Liver (tissue), 3 donors: ENCODE data around the gene DNA2.

ENCODE experiments used
- NR2F2 ChIP-seq: IDR thresholded peaks from 2 replicates; pipeline ENCODE4 v1.6.1; 2016; ENCODE audit warnings: antibody characterized with exemption
- SP1 ChIP-seq: IDR thresholded peaks from 2 replicates; pipeline ENCODE4 v1.6.1; 2018; ENCODE audit warnings: antibody characterized with exemption, mild to moderate bottlenecking
- YY1 ChIP-seq: IDR thresholded peaks from 2 replicates; pipeline ENCODE4 v1.6.1; 2016; ENCODE audit warnings: antibody characterized with exemption, mild to moderate bottlenecking
- TF ChIP-seq, protein P1 (sequence below): fragments of 150-350 bp; IDR thresholded peaks from 2 replicates; pipeline ENCODE4 v1.5.1; 2017; ENCODE audit warnings: improper control_type of control experiment, low read depth, low read length; ENCODE audit not compliant: missing input control
- TF ChIP-seq, protein P2 (sequence below): IDR thresholded peaks from 2 replicates; pipeline ENCODE4 v1.6.1; 2016; ENCODE audit warnings: antibody characterized with exemption
- TF ChIP-seq, protein P3 (sequence below): IDR thresholded peaks from 2 replicates; pipeline ENCODE4 v1.6.1; 2016; ENCODE audit warnings: antibody characterized with exemption
- donor health status: healthy.
- donor health status: healthy.

DNA sequence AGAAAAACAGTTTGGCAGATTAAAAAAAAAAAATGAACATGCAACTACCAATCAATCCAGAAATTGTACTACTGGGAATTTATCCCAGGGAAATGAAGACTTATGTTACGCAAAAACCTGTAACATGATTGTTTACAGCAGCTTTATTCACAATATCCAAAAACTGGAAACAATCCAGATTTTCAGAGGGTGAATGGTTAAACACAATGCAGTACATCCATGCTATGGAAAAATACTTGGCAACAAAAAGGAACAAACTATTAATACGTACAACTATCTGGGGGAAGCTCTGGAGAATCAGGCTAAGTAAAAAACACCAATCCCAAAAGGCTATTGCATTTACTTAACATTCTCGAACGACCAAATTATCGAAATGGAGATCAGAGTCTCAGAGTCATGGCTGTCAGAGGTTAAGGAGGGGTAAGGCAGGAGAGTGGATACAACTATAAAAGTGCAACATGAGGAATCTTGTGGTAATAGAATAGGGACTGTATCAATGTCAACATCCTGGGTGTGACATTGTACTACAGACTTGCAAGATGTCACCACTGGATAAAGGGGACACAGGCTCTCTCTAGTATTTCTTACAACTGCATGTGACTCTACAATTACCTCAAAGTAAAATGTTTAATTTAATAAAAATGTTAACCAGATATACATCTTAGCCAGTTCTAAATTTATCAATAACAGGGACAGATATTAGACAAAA, 43.2 kb downstream of the DNA2 start:
- TF ChIP-seq, protein P1, sequence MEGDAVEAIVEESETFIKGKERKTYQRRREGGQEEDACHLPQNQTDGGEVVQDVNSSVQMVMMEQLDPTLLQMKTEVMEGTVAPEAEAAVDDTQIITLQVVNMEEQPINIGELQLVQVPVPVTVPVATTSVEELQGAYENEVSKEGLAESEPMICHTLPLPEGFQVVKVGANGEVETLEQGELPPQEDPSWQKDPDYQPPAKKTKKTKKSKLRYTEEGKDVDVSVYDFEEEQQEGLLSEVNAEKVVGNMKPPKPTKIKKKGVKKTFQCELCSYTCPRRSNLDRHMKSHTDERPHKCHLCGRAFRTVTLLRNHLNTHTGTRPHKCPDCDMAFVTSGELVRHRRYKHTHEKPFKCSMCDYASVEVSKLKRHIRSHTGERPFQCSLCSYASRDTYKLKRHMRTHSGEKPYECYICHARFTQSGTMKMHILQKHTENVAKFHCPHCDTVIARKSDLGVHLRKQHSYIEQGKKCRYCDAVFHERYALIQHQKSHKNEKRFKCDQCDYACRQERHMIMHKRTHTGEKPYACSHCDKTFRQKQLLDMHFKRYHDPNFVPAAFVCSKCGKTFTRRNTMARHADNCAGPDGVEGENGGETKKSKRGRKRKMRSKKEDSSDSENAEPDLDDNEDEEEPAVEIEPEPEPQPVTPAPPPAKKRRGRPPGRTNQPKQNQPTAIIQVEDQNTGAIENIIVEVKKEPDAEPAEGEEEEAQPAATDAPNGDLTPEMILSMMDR, result no peak
- TF ChIP-seq, protein P2, sequence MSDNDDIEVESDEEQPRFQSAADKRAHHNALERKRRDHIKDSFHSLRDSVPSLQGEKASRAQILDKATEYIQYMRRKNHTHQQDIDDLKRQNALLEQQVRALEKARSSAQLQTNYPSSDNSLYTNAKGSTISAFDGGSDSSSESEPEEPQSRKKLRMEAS, result no peak
- TF ChIP-seq, protein P3, sequence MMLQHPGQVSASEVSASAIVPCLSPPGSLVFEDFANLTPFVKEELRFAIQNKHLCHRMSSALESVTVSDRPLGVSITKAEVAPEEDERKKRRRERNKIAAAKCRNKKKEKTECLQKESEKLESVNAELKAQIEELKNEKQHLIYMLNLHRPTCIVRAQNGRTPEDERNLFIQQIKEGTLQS, result no peak
- TF ChIP-seq YY1 (no peak), SP1 (no peak), NR2F2 (no peak)
